NCI-H2107 (cell line): Measurements from ENCODE around the gene OR6K6.

Experiments
- DNase-seq: peaks from one replicate; lab custom pipeline; 2025; lab: John Stamatoyannopoulos, UW

Gene OR6K6

DNA sequence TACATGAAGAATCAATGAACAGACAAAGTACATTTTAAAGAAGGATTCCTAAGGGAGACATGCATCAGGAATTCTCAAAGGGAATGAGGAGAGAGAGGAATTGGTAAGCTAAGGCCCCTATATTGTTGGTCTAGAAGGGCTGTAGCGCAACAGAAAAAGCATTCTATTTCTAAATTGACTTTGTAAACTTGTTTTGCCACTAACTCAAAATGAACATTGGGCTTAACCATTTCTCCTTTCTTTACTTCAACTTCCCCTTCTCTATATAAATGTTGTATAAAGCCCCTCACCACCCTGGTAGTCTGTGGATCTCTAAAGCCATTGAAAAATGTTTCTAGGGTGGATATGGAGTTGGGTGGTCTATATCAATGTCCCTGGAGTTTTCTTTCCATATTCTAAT lies 46.9 kb downstream of the OR6K6 start:
- DNase-seq, result no peak

GRCh38 chr1:158803678-158804077 lies 49.2 kb downstream of the OR6K6 start:
- DNase-seq, result no peak
